ENCODE results near the gene NHSL2.

DNA sequence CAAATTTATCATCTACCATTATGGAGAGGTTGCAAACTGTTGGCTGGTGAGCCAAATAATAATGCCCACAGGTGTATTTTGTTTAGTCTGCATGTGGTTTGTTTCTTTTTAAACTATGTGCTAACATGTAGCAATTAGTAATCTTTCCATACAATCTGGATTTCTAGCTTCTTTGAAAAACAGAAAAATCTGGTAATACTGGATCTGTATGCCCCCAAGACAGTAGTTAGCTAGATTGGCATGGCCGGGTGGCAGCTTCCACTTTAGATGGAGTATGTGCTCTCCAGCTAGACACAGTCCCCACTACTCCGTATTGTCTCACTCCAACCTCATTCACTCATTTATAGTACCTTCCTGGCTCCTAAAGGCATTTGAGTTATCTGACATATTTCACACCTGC, 91.3 kb downstream of the NHSL2 start:
- TF ChIP-seq, protein P1, sequence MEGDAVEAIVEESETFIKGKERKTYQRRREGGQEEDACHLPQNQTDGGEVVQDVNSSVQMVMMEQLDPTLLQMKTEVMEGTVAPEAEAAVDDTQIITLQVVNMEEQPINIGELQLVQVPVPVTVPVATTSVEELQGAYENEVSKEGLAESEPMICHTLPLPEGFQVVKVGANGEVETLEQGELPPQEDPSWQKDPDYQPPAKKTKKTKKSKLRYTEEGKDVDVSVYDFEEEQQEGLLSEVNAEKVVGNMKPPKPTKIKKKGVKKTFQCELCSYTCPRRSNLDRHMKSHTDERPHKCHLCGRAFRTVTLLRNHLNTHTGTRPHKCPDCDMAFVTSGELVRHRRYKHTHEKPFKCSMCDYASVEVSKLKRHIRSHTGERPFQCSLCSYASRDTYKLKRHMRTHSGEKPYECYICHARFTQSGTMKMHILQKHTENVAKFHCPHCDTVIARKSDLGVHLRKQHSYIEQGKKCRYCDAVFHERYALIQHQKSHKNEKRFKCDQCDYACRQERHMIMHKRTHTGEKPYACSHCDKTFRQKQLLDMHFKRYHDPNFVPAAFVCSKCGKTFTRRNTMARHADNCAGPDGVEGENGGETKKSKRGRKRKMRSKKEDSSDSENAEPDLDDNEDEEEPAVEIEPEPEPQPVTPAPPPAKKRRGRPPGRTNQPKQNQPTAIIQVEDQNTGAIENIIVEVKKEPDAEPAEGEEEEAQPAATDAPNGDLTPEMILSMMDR (IDR thresholded peaks at IDR 0.05) = no peak
- TF ChIP-seq EZH2 (IDR thresholded peaks at IDR 0.05) (no peak), EZH2phosphoT487 (IDR thresholded peaks at IDR 0.05) (no peak)
